Uterus (tissue), 4 donors: ENCODE measurements around the gene MREG. TPM values are rescaled to one million over a fixed set of nuclear protein-coding genes. Genes with fewer than 3 reads are reported as not detected.

Experiments
- DNase-seq, 2 donors: peaks; one replicate each; pipeline ENCODE4 v3.0.0-alpha.2; 2019 to 2020
- H3K27ac ChIP-seq, 2 donors: fragments of 200-600 bp; sonication (generic); 1 replicate in 1 of 2; 2 replicates in 1 of 2; pipeline ENCODE4 v1.5.1; 2016 to 2018
- H3K27me3 ChIP-seq, 2 donors: fragments of 200-600 bp; sonication (generic); one replicate each; pipeline ENCODE4 v1.5.1; 2018 to 2019; ENCODE audit warnings: control low read depth in 1 of 2
- H3K36me3 ChIP-seq, 2 donors: fragments of 200-600 bp; sonication (generic); one replicate each; pipeline ENCODE4 v1.5.1; 2019; ENCODE audit warnings: control low read depth in 1 of 2
- H3K4me1 ChIP-seq, 2 donors: fragments of 200-600 bp; sonication (generic); one replicate each; pipeline ENCODE4 v1.5.1; 2018 to 2019; ENCODE audit warnings: control low read depth in 1 of 2
- H3K4me3 ChIP-seq, 2 donors: fragments of 200-600 bp; sonication (generic); 1 replicate in 1 of 2; 2 replicates in 1 of 2; pipeline ENCODE4 v1.5.1; 2018 to 2019; ENCODE audit warnings: mild to moderate bottlenecking in 1 of 2
- H3K9me3 ChIP-seq, 2 donors: fragments of 200-600 bp; sonication (generic); one replicate each; pipeline ENCODE4 v1.5.1; 2019; ENCODE audit warnings: control low read depth in 1 of 2
- CTCF ChIP-seq, 4 experiments: fragments of 200-600 bp in 2 of 4; fragments of 450-650 bp in 2 of 4; sonication (generic) in 2 of 4; IDR thresholded peaks; one replicate each; pipeline ENCODE4 v1.5.1; 2016 to 2019; ENCODE audit warnings: antibody characterized with exemption in 4 of 4, mild to moderate bottlenecking in 2 of 4, moderate library complexity in 1 of 4
- POLR2A ChIP-seq, 2 donors: fragments of 450-650 bp; IDR thresholded peaks; one replicate each; pipeline ENCODE4 v1.6.1; 2016; ENCODE audit warnings: antibody characterized with exemption in 2 of 2, mild to moderate bottlenecking in 1 of 2, moderate library complexity in 1 of 2
- intact Hi-C: fragments of 100-400 bp; cut with DNase I; formaldehyde crosslinking; loops from one replicate; pipeline ENCODE4 v1.15.1; 2023; ENCODE audit warnings: low total_unique reads
- total RNA-seq, 4 donors: library from RNA; depleted of rRNA in 3 of 4; stranded (reverse); fragments of >200 nt in 3 of 4; gene quantifications; one replicate each; pipeline versions ENCODE4 v1.1.0 to v1.2.4, GENCODE V29; 2014 to 2023
- donor health status: DM: yes; HTN: yes; CAD: no.

Gene MREG
- total RNA-seq, 4 donors from 2014 or later, result 0.59 to 8.5 (median 3.9) TPM

GRCh38 chr2:216044883-216045486 is 31.6 kb upstream of the MREG start:
- H3K4me1 ChIP-seq, result no peaks in the 10 kb centered on the region
- no peak overlapping the region for H3K4me3 ChIP-seq
- TF ChIP-seq CTCF (IDR thresholded peaks at IDR 0.05) (no peak), POLR2A (IDR thresholded peaks at IDR 0.05) (no peak)
- H3K27me3 ChIP-seq, result no peaks in the 10 kb centered on the region
- DNase-seq, result no peak
- no peaks in the 10 kb centered on the region for H3K9me3 ChIP-seq
- no peaks in the 10 kb centered on the region for H3K36me3 ChIP-seq
- intact Hi-C loops, result no loop called here
- H3K27ac ChIP-seq, result no peak overlapping the region

DNA sequence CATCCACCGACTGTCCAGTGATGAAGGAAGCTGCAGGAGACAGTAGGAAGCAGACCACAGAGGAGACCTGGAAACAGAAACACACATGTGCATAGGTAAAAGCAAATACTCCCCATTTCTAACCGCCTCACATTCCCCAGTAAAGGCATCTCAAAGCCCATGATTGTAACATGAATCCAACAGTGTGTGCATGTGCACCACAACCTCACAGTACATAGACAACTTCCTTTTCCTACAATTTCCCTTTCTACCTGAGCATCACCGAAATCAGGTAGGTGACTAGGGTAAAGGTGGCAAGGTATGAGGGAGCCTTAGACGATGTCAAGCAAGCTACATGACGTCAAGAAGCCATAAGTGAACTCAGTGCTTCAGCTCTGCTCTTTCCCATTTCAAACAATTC is 30.6 kb upstream of the MREG start:
- Histone ChIP-seq H3K27me3 (no peaks in the 10 kb centered on the region), H3K9me3 (no peaks in the 10 kb centered on the region), H3K36me3 (no peaks in the 10 kb centered on the region), H3K4me1 (no peaks in the 10 kb centered on the region), H3K27ac (no peak overlapping the region), H3K4me3 (no peak overlapping the region)
- DNase-seq, result no peak
- intact Hi-C loops, result no loop called here
- no peak for TF ChIP-seq CTCF (IDR thresholded peaks at IDR 0.05)
- no peak for TF ChIP-seq POLR2A (IDR thresholded peaks at IDR 0.05)

GRCh38 chr2:216041438-216041837 is 28.1 kb upstream of the MREG start:
- intact Hi-C loops, result no loop called here
- H3K9me3 ChIP-seq, result no peaks in the 10 kb centered on the region
- DNase-seq, result no peak
- no peaks in the 10 kb centered on the region for H3K36me3 ChIP-seq
- no peaks in the 10 kb centered on the region for H3K4me1 ChIP-seq
- no peak overlapping the region for H3K27ac ChIP-seq
- no peak for TF ChIP-seq CTCF (IDR thresholded peaks at IDR 0.05)
- H3K27me3 ChIP-seq, result no peaks in the 10 kb centered on the region
- H3K4me3 ChIP-seq, result no peak overlapping the region

DNA sequence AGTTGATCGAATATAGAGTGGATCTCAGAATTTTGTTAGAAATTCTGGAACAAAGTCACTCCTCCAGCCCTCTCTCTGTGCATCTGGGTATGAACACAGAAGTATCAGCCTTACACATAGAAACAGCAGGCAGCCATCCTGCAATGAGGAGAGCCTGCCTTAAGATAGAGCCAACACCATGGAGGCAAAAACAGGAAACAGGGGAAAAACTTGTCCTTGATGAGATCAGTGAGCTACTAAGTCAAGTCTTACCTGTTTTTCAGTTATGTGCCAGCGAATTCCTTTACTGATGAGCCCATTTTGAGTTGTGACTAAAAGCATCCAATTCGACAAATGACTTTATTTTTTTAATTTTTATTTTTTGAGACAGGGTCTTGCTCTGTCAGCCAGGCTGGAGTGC is 26.6 kb upstream of the MREG start:
- Histone ChIP-seq H3K27ac (no peak overlapping the region), H3K4me1 (no peaks in the 10 kb centered on the region), H3K4me3 (no peak overlapping the region), H3K36me3 (no peaks in the 10 kb centered on the region), H3K9me3 (no peaks in the 10 kb centered on the region), H3K27me3 (no peaks in the 10 kb centered on the region)
- no peak for DNase-seq
- TF ChIP-seq CTCF (IDR thresholded peaks at IDR 0.05) (no peak), POLR2A (IDR thresholded peaks at IDR 0.05) (no peak)
- intact Hi-C loops, result no loop called here

DNA sequence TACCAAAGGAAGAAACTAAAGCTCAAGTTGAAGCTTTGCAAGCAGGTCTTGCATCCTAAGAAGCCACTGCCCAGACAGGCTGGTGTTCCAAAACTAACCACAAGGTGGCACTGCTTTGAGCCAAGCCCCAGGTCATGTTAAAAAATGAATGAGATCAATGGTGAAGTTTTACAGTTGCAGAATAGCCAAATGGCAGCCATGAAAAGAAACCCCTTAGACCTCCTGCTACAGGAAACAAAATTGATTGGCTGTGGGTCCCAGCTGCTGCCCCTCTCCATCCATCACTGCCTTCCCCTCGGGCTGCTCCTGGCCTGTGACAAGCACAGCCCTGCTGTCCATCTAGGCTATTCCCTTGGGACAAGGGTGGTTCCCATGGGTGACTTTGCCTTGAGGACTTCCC is 20.7 kb upstream of the MREG start:
- H3K4me3 ChIP-seq, result no peak overlapping the region
- peak; percentile 43 to 57 for DNase-seq
- intact Hi-C loops, result no loop called here
- no peaks in the 10 kb centered on the region for H3K4me1 ChIP-seq
- no peaks in the 10 kb centered on the region for H3K9me3 ChIP-seq
- H3K27me3 ChIP-seq, result no peaks in the 10 kb centered on the region
- H3K36me3 ChIP-seq, result no peaks in the 10 kb centered on the region
- no peak overlapping the region for H3K27ac ChIP-seq
- TF ChIP-seq CTCF (IDR thresholded peaks at IDR 0.05), result peak; percentile 55 to 87 (median 57)
- TF ChIP-seq POLR2A (IDR thresholded peaks at IDR 0.05), result no peak
